ENCODE measurements around the gene FAN1. TPM values are rescaled to one million over a fixed set of nuclear protein-coding genes. Genes with fewer than 3 reads are reported as not detected.

The FAN1 gene
- total and polyA plus RNA-seq, 4 experiments from 2014 or later = 7.5 to 25.9 (median 16.8) TPM

- H3K27ac Mint-ChIP-seq = peak overlapping the region in 3 of 7 donors; percentile 46 to 67 (median 58)
- Histone ChIP-seq H3K27me3 (ENCODE audit: insufficient read depth, low read length) (no peaks in the 10 kb centered on the region), H3K4me3 (ENCODE audit: low read length in 2 of 2) (no peak overlapping the region), H3K9me3 (ENCODE audit: control insufficient read depth in 1 of 2, low read length in 2 of 2) (no peaks in the 10 kb centered on the region), H3K27ac (ENCODE audit: low read depth, low read length) (no peak overlapping the region), H3K4me1 (ENCODE audit: insufficient read depth, low read length) (no peaks in the 10 kb centered on the region), H3K36me3 (ENCODE audit: insufficient read depth, low read length) (peaks cover 60% of the 10 kb centered on the region)
- intact Hi-C loops (cut with micrococcal nuclease) = no loop called here
- H3K36me3 Mint-ChIP-seq = peaks cover 72 to 82% of the 10 kb centered on the region in 2 donors
- ChIA-PET POLR2A (ENCODE audit: partially characterized antibody) (no interaction called here), CTCF (ENCODE audit: partially characterized antibody) (no interaction called here)
- no peaks in the 10 kb centered on the region for H3K27me3 Mint-ChIP-seq
- H3K4me1 Mint-ChIP-seq = peaks cover 0 to 3% (median 1%) of the 10 kb centered on the region in 4 donors
- DNase-seq = no peak
- H3K9me3 Mint-ChIP-seq = no peaks in the 10 kb centered on the region
- no peak overlapping the region for H3K4me3 Mint-ChIP-seq
Measured at GRCh38 chr15:30956216-30957124, 52.8 kb downstream of the FAN1 start.

GRCh38 chr15:30958219-30958618 lies 54.5 kb downstream of the FAN1 start:
- ChIA-PET CTCF (ENCODE audit: partially characterized antibody) (no interaction called here), POLR2A (ENCODE audit: partially characterized antibody) (no interaction called here)
- peak overlapping the region in 1 of 8 donors; percentile 15 for H3K4me3 Mint-ChIP-seq
- Histone ChIP-seq H3K4me3 (ENCODE audit: low read length in 2 of 2) (no peak overlapping the region), H3K4me1 (ENCODE audit: insufficient read depth, low read length) (no peaks in the 10 kb centered on the region), H3K9me3 (ENCODE audit: control insufficient read depth in 1 of 2, low read length in 2 of 2) (no peaks in the 10 kb centered on the region), H3K36me3 (ENCODE audit: insufficient read depth, low read length) (peaks cover 46% of the 10 kb centered on the region), H3K27ac (ENCODE audit: low read depth, low read length) (no peak overlapping the region), H3K27me3 (ENCODE audit: insufficient read depth, low read length) (no peaks in the 10 kb centered on the region)
- peaks cover 61 to 76% of the 10 kb centered on the region in 2 donors for H3K36me3 Mint-ChIP-seq
- H3K4me1 Mint-ChIP-seq = peaks cover 6 to 10% (median 8%) of the 10 kb centered on the region in 4 donors
- DNase-seq = no peak
- H3K27me3 Mint-ChIP-seq = no peaks in the 10 kb centered on the region
- peak overlapping the region in 1 of 7 donors; percentile 40 for H3K27ac Mint-ChIP-seq
- intact Hi-C loops (cut with micrococcal nuclease) = no loop called here
- peaks cover 0 to 2% (median 0%) of the 10 kb centered on the region in 8 donors for H3K9me3 Mint-ChIP-seq

GRCh38 chr15:30962079-30962478 lies 58.4 kb downstream of the FAN1 start:
- Histone ChIP-seq H3K9me3 (ENCODE audit: control insufficient read depth in 1 of 2, low read length in 2 of 2) (no peaks in the 10 kb centered on the region), H3K27me3 (ENCODE audit: insufficient read depth, low read length) (no peaks in the 10 kb centered on the region), H3K27ac (ENCODE audit: low read depth, low read length) (no peak overlapping the region), H3K4me1 (ENCODE audit: insufficient read depth, low read length) (no peaks in the 10 kb centered on the region), H3K36me3 (ENCODE audit: insufficient read depth, low read length) (peaks cover 23% of the 10 kb centered on the region), H3K4me3 (ENCODE audit: low read length in 2 of 2) (no peak overlapping the region)
- H3K4me3 Mint-ChIP-seq = no peak overlapping the region
- peak overlapping the region in 2 of 7 donors; percentile 11 to 70 for H3K27ac Mint-ChIP-seq
- no peak for DNase-seq
- H3K9me3 Mint-ChIP-seq = peaks cover 0 to 2% (median 0%) of the 10 kb centered on the region in 8 donors
- POLR2A ChIA-PET (ENCODE audit: partially characterized antibody) = no interaction called here
- CTCF ChIA-PET (ENCODE audit: partially characterized antibody) = interaction anchor here (1.1 kb wide), 1 partner anchor 15 kb away, joined by 4 read pairs; no protein-coding TSS in a partner anchor
- H3K27me3 Mint-ChIP-seq = no peaks in the 10 kb centered on the region
- peaks cover 54 to 76% of the 10 kb centered on the region in 2 donors for H3K36me3 Mint-ChIP-seq
- H3K4me1 Mint-ChIP-seq = peaks cover 10 to 14% (median 11%) of the 10 kb centered on the region in 4 donors
- intact Hi-C loops (cut with micrococcal nuclease) = no loop called here

GRCh38 chr15:30962659-30963058 lies 58.9 kb downstream of the FAN1 start:
- peak overlapping the region in 4 of 7 donors; percentile 14 to 70 (median 42) for H3K27ac Mint-ChIP-seq
- Histone ChIP-seq H3K27ac (ENCODE audit: low read depth, low read length) (no peak overlapping the region), H3K36me3 (ENCODE audit: insufficient read depth, low read length) (peaks cover 21% of the 10 kb centered on the region), H3K4me3 (ENCODE audit: low read length in 2 of 2) (no peak overlapping the region), H3K4me1 (ENCODE audit: insufficient read depth, low read length) (no peaks in the 10 kb centered on the region), H3K9me3 (ENCODE audit: control insufficient read depth in 1 of 2, low read length in 2 of 2) (no peaks in the 10 kb centered on the region), H3K27me3 (ENCODE audit: insufficient read depth, low read length) (no peaks in the 10 kb centered on the region)
- no peak overlapping the region for H3K4me3 Mint-ChIP-seq
- DNase-seq = no peak
- POLR2A ChIA-PET (ENCODE audit: partially characterized antibody) = no interaction called here
- no peaks in the 10 kb centered on the region for H3K27me3 Mint-ChIP-seq
- peaks cover 50 to 76% of the 10 kb centered on the region in 2 donors for H3K36me3 Mint-ChIP-seq
- H3K9me3 Mint-ChIP-seq = peaks cover 0 to 2% (median 0%) of the 10 kb centered on the region in 8 donors
- CTCF ChIA-PET (ENCODE audit: partially characterized antibody) = interaction anchor here (0.9 kb wide), 1 partner anchor 13 kb away, joined by 3 read pairs; no protein-coding TSS in a partner anchor
- H3K4me1 Mint-ChIP-seq = peaks cover 10 to 14% (median 11%) of the 10 kb centered on the region in 4 donors
- intact Hi-C loops (cut with micrococcal nuclease) = no loop called here

- ChIA-PET POLR2A (ENCODE audit: partially characterized antibody) (no interaction called here), CTCF (ENCODE audit: partially characterized antibody) (interaction anchor here (1.0 kb wide), 1 partner anchor 165 kb away, joined by 3 read pairs; no protein-coding TSS in a partner anchor)
- H3K4me3 Mint-ChIP-seq = no peak overlapping the region
- H3K9me3 Mint-ChIP-seq = peaks cover 0 to 2% (median 0%) of the 10 kb centered on the region in 8 donors
- no peak overlapping the region for H3K27ac ChIP-seq (ENCODE audit: low read depth, low read length)
- H3K27ac Mint-ChIP-seq = peak overlapping the region in 2 of 7 donors; percentile 35 to 60
- no peak overlapping the region for H3K4me3 ChIP-seq (ENCODE audit: low read length in 2 of 2)
- peaks cover 43 to 69% of the 10 kb centered on the region in 2 donors for H3K36me3 Mint-ChIP-seq
- H3K27me3 ChIP-seq (ENCODE audit: insufficient read depth, low read length) = no peaks in the 10 kb centered on the region
- H3K36me3 ChIP-seq (ENCODE audit: insufficient read depth, low read length) = peaks cover 11% of the 10 kb centered on the region
- no peaks in the 10 kb centered on the region for H3K27me3 Mint-ChIP-seq
- intact Hi-C loops (cut with micrococcal nuclease) = no loop called here
- H3K4me1 Mint-ChIP-seq = peaks cover 10 to 15% (median 10%) of the 10 kb centered on the region in 4 donors
- no peaks in the 10 kb centered on the region for H3K9me3 ChIP-seq (ENCODE audit: control insufficient read depth in 1 of 2, low read length in 2 of 2)
- H3K4me1 ChIP-seq (ENCODE audit: insufficient read depth, low read length) = no peaks in the 10 kb centered on the region
- no peak for DNase-seq
Measured at GRCh38 chr15:30963681-30964080, 60.0 kb downstream of the FAN1 start.

GRCh38 chr15:30969724-30970123 lies 66.0 kb downstream of the FAN1 start:
- CTCF ChIA-PET (ENCODE audit: partially characterized antibody) = no interaction called here
- Mint-ChIP-seq H3K27ac (peak overlapping the region in 3 of 7 donors; percentile 25 to 80 (median 73)), H3K27me3 (no peaks in the 10 kb centered on the region), H3K4me1 (peaks cover 2 to 19% (median 8%) of the 10 kb centered on the region in 4 donors), H3K4me3 (no peak overlapping the region), H3K36me3 (peaks cover 44 to 65% of the 10 kb centered on the region in 2 donors), H3K9me3 (no peaks in the 10 kb centered on the region)
- no peak for DNase-seq
- H3K4me3 ChIP-seq (ENCODE audit: low read length in 2 of 2) = no peak overlapping the region
- intact Hi-C loops (cut with micrococcal nuclease) = no loop called here
- POLR2A ChIA-PET (ENCODE audit: partially characterized antibody) = no interaction called here
- no peaks in the 10 kb centered on the region for H3K9me3 ChIP-seq (ENCODE audit: control insufficient read depth in 1 of 2, low read length in 2 of 2)
- peaks cover 21% of the 10 kb centered on the region for H3K36me3 ChIP-seq (ENCODE audit: insufficient read depth, low read length)
- no peaks in the 10 kb centered on the region for H3K4me1 ChIP-seq (ENCODE audit: insufficient read depth, low read length)
- H3K27me3 ChIP-seq (ENCODE audit: insufficient read depth, low read length) = no peaks in the 10 kb centered on the region
- H3K27ac ChIP-seq (ENCODE audit: low read depth, low read length) = no peak overlapping the region

GRCh38 chr15:30973379-30973778 lies 69.7 kb downstream of the FAN1 start:
- H3K27ac ChIP-seq (ENCODE audit: low read depth, low read length) = no peak overlapping the region
- no peaks in the 10 kb centered on the region for H3K27me3 ChIP-seq (ENCODE audit: insufficient read depth, low read length)
- H3K27me3 Mint-ChIP-seq = no peaks in the 10 kb centered on the region
- peaks cover 8 to 18% (median 16%) of the 10 kb centered on the region in 4 donors for H3K4me1 Mint-ChIP-seq
- ChIA-PET POLR2A (ENCODE audit: partially characterized antibody) (no interaction called here), CTCF (ENCODE audit: partially characterized antibody) (interaction anchor here (1.0 kb wide), 1 partner anchor 12 kb away, joined by 3 read pairs; no protein-coding TSS in a partner anchor)
- intact Hi-C loops (cut with micrococcal nuclease) = no loop called here
- no peaks in the 10 kb centered on the region for H3K4me1 ChIP-seq (ENCODE audit: insufficient read depth, low read length)
- H3K36me3 Mint-ChIP-seq = peaks cover 36 to 58% of the 10 kb centered on the region in 2 donors
- H3K9me3 ChIP-seq (ENCODE audit: control insufficient read depth in 1 of 2, low read length in 2 of 2) = no peaks in the 10 kb centered on the region
- no peak overlapping the region for H3K4me3 ChIP-seq (ENCODE audit: low read length in 2 of 2)
- no peak overlapping the region for H3K4me3 Mint-ChIP-seq
- no peak for DNase-seq
- peaks cover 21% of the 10 kb centered on the region for H3K36me3 ChIP-seq (ENCODE audit: insufficient read depth, low read length)
- H3K9me3 Mint-ChIP-seq = no peaks in the 10 kb centered on the region
- peak overlapping the region in 1 of 7 donors; percentile 37 for H3K27ac Mint-ChIP-seq

Data from CD4-positive, alpha-beta memory T cell (primary cell).